ENCODE results near the gene NELFA. TPM values are rescaled to one million over a fixed set of nuclear protein-coding genes. Genes with fewer than 3 reads are reported as not detected.

The NELFA gene
- total RNA-seq, 1 donor: 19.9 TPM

DNA sequence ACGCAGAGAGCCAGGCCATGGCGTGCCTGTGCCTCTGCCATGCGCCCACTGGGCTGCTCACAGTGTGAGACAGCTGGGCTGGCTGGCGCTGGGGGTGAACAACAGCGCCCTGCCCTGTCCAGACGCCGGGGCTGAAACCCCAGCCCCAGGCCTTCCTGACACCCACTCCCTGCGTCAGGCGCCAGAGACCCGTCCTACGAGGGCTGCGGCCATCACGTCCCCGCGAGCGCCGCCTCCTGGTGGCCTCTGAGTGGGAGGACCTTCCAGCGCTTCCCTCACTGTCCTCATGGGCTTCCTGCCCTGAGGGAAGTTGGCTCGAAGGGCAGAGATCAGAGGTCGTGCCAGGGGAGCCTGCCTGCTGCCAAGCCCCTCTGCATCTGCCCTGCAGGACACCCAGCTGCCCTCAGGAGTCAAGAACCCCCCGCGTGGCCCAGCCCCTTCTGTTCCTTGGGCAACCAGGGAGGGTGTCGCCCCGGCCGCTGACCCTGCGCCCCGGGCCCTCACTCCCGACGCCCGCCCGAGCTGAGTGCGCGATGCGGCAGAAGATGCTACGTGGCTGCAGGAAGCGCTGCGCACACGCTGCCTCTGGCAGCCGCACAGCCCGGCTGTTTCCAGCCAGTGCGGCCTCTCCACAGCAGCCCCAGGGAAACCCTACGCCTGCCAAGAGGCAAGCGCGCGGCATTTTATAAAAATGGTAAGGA, 16.2 kb downstream of the NELFA start:
- peak; percentile 64 for DNase-seq (ENCODE audit: insufficient read length, low spot score, missing footprints)
- no peaks in the 10 kb centered on the region for H3K27me3 ChIP-seq (ENCODE audit: insufficient read depth, low read length)
- no peak overlapping the region for H3K27ac ChIP-seq (ENCODE audit: low read depth, low read length)
- peak overlapping the region; percentile 45 for H3K4me2 ChIP-seq (ENCODE audit: insufficient read depth, low read length)
- no peak overlapping the region for H2AFZ ChIP-seq (ENCODE audit: low read length)
- no peaks in the 10 kb centered on the region for H3K9me3 ChIP-seq (ENCODE audit: low read depth, low read length)
- no peak for TF ChIP-seq CTCF (IDR thresholded peaks at IDR 0.05; ENCODE audit: extremely low read depth, low read depth, low read length)
- H3K4me3 ChIP-seq (ENCODE audit: insufficient read depth, low read length): no peak overlapping the region
- H4K20me1 ChIP-seq (ENCODE audit: insufficient read depth, low read length): peaks cover 23% of the 10 kb centered on the region
- H3K79me2 ChIP-seq (ENCODE audit: insufficient read depth, low read length): peaks cover 50% of the 10 kb centered on the region
- H3K4me1 ChIP-seq (ENCODE audit: insufficient read depth, low read length): no peaks in the 10 kb centered on the region
- peaks cover 8% of the 10 kb centered on the region for H3K36me3 ChIP-seq (ENCODE audit: insufficient read depth, low read length)

GRCh38 chr4:1991596-1992434, 17.0 kb downstream of the NELFA start:
- Histone ChIP-seq H3K79me2 (ENCODE audit: insufficient read depth, low read length) (peaks cover 42% of the 10 kb centered on the region), H3K4me2 (ENCODE audit: insufficient read depth, low read length) (no peak overlapping the region), H3K36me3 (ENCODE audit: insufficient read depth, low read length) (peaks cover 6% of the 10 kb centered on the region), H2AFZ (ENCODE audit: low read length) (no peak overlapping the region), H4K20me1 (ENCODE audit: insufficient read depth, low read length) (peaks cover 25% of the 10 kb centered on the region), H3K4me1 (ENCODE audit: insufficient read depth, low read length) (no peaks in the 10 kb centered on the region), H3K9me3 (ENCODE audit: low read depth, low read length) (no peaks in the 10 kb centered on the region), H3K27ac (ENCODE audit: low read depth, low read length) (no peak overlapping the region), H3K4me3 (ENCODE audit: insufficient read depth, low read length) (no peak overlapping the region), H3K27me3 (ENCODE audit: insufficient read depth, low read length) (no peaks in the 10 kb centered on the region)
- TF ChIP-seq CTCF (IDR thresholded peaks at IDR 0.05; ENCODE audit: extremely low read depth, low read depth, low read length): no peak
- DNase-seq (ENCODE audit: insufficient read length, low spot score, missing footprints): peak; percentile 56

DNA sequence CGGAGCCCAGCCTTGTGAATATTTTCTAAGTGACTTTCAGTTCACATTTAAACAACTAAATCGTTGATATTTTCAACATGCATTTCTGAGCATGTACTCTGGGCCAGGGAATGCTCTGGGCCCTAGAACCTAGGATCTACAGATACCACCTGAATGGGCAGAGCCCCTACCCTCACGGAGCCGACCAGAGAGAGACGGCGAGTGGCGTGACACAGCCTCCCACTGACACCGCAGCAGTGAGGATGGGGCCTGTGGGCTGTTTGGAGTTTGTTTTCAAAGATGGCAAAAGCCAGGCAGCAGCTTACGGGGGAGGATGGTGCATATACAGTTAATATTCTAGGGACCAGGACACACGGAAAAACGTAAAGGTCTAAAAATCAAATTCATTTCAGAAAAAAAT, 17.7 kb downstream of the NELFA start:
- Histone ChIP-seq H3K27me3 (ENCODE audit: insufficient read depth, low read length) (no peaks in the 10 kb centered on the region), H3K27ac (ENCODE audit: low read depth, low read length) (no peak overlapping the region), H3K4me1 (ENCODE audit: insufficient read depth, low read length) (no peaks in the 10 kb centered on the region), H4K20me1 (ENCODE audit: insufficient read depth, low read length) (peaks cover 21% of the 10 kb centered on the region), H3K4me3 (ENCODE audit: insufficient read depth, low read length) (no peak overlapping the region), H3K9me3 (ENCODE audit: low read depth, low read length) (no peaks in the 10 kb centered on the region), H3K36me3 (ENCODE audit: insufficient read depth, low read length) (peaks cover 6% of the 10 kb centered on the region), H3K4me2 (ENCODE audit: insufficient read depth, low read length) (no peak overlapping the region), H2AFZ (ENCODE audit: low read length) (no peak overlapping the region), H3K79me2 (ENCODE audit: insufficient read depth, low read length) (peaks cover 35% of the 10 kb centered on the region)
- peak; percentile 52 for DNase-seq (ENCODE audit: insufficient read length, low spot score, missing footprints)
- no peak for TF ChIP-seq CTCF (IDR thresholded peaks at IDR 0.05; ENCODE audit: extremely low read depth, low read depth, low read length)

GRCh38 chr4:1990676-1991075, 18.1 kb downstream of the NELFA start:
- Histone ChIP-seq H3K27me3 (ENCODE audit: insufficient read depth, low read length) (no peaks in the 10 kb centered on the region), H3K27ac (ENCODE audit: low read depth, low read length) (no peak overlapping the region), H3K4me1 (ENCODE audit: insufficient read depth, low read length) (no peaks in the 10 kb centered on the region), H2AFZ (ENCODE audit: low read length) (no peak overlapping the region), H4K20me1 (ENCODE audit: insufficient read depth, low read length) (peaks cover 18% of the 10 kb centered on the region), H3K79me2 (ENCODE audit: insufficient read depth, low read length) (peaks cover 30% of the 10 kb centered on the region), H3K9me3 (ENCODE audit: low read depth, low read length) (no peaks in the 10 kb centered on the region), H3K4me3 (ENCODE audit: insufficient read depth, low read length) (no peak overlapping the region), H3K36me3 (ENCODE audit: insufficient read depth, low read length) (peaks cover 6% of the 10 kb centered on the region), H3K4me2 (ENCODE audit: insufficient read depth, low read length) (no peak overlapping the region)
- no peak for DNase-seq (ENCODE audit: insufficient read length, low spot score, missing footprints)
- TF ChIP-seq CTCF (IDR thresholded peaks at IDR 0.05; ENCODE audit: extremely low read depth, low read depth, low read length): no peak
